Neural progenitor cell (in vitro differentiated cells): ENCODE results near the gene C3AR1.

Source experiments
- CTCF ChIP-seq: fragments of 200-600 bp; sonication (generic); IDR thresholded peaks from 2 replicates; pipeline ENCODE4 v1.5.1; 2017; ENCODE audit warnings: antibody characterized with exemption, mild to moderate bottlenecking
- EZH2 ChIP-seq: fragments of 200-600 bp; sonication (generic); IDR thresholded peaks from 2 replicates; pipeline ENCODE4 v1.6.1; 2017; ENCODE audit warnings: antibody characterized with exemption, mild to moderate bottlenecking, moderate library complexity
- EZH2phosphoT487 ChIP-seq: fragments of 200-600 bp; sonication (generic); IDR thresholded peaks from 2 replicates; pipeline ENCODE4 v1.6.1; 2017; ENCODE audit warnings: antibody characterized with exemption

- TF ChIP-seq CTCF (no peak), EZH2 (no peak), EZH2phosphoT487 (no peak)
These were observed 8.9 kb downstream of the C3AR1 start for GRCh38 chr12:8057306-8057705.
